Suppressor macrophage treated with lipopolysaccharide for 4 hours (primary cell): ENCODE data around the gene ZDHHC1.
A peak's percentile ranks its signal among the peaks of the same experiment; 100 is the strongest.

Experiments
- DNase-seq: peaks from one replicate; pipeline ENCODE4 v3.0.0-alpha.2; 2020

ZDHHC1 gene

GRCh38 chr16:67415872-67416793, at the start of gene ZDHHC1:
TSS of gene ZDHHC1 (minus strand) at chr16:67416477. CDS start at chr16:67407775, 8,702 bp downstream.
- DNase-seq: peak; percentile 70

GRCh38 chr16:67464565-67464964, 48.3 kb upstream of the ZDHHC1 start:
- DNase-seq: no peak

- no peak for DNase-seq
These were observed 47.4 kb upstream of the ZDHHC1 start for GRCh38 chr16:67463691-67464090.

GRCh38 chr16:67463059-67463458, 46.8 kb upstream of the ZDHHC1 start:
- DNase-seq: no peak

- no peak for DNase-seq
These were observed 46.0 kb upstream of the ZDHHC1 start for GRCh38 chr16:67462279-67462655.

GRCh38 chr16:67461600-67462278, 45.5 kb upstream of the ZDHHC1 start:
- no peak for DNase-seq

- no peak for DNase-seq
These were observed 44.7 kb upstream of the ZDHHC1 start for GRCh38 chr16:67460961-67461360.

GRCh38 chr16:67460168-67460567, 43.9 kb upstream of the ZDHHC1 start:
- no peak for DNase-seq

GRCh38 chr16:67459861-67460150, 43.5 kb upstream of the ZDHHC1 start:
- DNase-seq: no peak

- no peak for DNase-seq
These were observed 43.0 kb upstream of the ZDHHC1 start for GRCh38 chr16:67459066-67459860.

- DNase-seq: no peak
These were observed 41.9 kb upstream of the ZDHHC1 start for GRCh38 chr16:67458121-67458641.

- DNase-seq: no peak
These were observed 41.3 kb upstream of the ZDHHC1 start for GRCh38 chr16:67457611-67458010.

GRCh38 chr16:67456391-67457081, 40.3 kb upstream of the ZDHHC1 start:
- DNase-seq: peak; percentile 32

GRCh38 chr16:67454852-67455251, 38.6 kb upstream of the ZDHHC1 start:
- DNase-seq: no peak

- no peak for DNase-seq
These were observed 37.8 kb upstream of the ZDHHC1 start for GRCh38 chr16:67454104-67454503.

GRCh38 chr16:67451704-67452435, 35.6 kb upstream of the ZDHHC1 start:
- no peak for DNase-seq

GRCh38 chr16:67451061-67451703, 34.9 kb upstream of the ZDHHC1 start:
- no peak for DNase-seq

GRCh38 chr16:67449739-67450138, 33.5 kb upstream of the ZDHHC1 start:
- no peak for DNase-seq

GRCh38 chr16:67449336-67449735, 33.1 kb upstream of the ZDHHC1 start:
- no peak for DNase-seq

GRCh38 chr16:67448580-67448979, 32.3 kb upstream of the ZDHHC1 start:
- DNase-seq: no peak

- DNase-seq: peak; percentile 79
These were observed 31.3 kb upstream of the ZDHHC1 start for GRCh38 chr16:67447508-67448076.
